Measurements from ENCODE around the gene RNF207.

GRCh38 chr1:6177681-6178380 lies 28.1 kb upstream of the RNF207 start:
- TF ChIP-seq, protein P1, sequence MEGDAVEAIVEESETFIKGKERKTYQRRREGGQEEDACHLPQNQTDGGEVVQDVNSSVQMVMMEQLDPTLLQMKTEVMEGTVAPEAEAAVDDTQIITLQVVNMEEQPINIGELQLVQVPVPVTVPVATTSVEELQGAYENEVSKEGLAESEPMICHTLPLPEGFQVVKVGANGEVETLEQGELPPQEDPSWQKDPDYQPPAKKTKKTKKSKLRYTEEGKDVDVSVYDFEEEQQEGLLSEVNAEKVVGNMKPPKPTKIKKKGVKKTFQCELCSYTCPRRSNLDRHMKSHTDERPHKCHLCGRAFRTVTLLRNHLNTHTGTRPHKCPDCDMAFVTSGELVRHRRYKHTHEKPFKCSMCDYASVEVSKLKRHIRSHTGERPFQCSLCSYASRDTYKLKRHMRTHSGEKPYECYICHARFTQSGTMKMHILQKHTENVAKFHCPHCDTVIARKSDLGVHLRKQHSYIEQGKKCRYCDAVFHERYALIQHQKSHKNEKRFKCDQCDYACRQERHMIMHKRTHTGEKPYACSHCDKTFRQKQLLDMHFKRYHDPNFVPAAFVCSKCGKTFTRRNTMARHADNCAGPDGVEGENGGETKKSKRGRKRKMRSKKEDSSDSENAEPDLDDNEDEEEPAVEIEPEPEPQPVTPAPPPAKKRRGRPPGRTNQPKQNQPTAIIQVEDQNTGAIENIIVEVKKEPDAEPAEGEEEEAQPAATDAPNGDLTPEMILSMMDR (IDR thresholded peaks at IDR 0.05): no peak
- no peak for TF ChIP-seq POLR2AphosphoS5 (IDR thresholded peaks at IDR 0.05; ENCODE audit: low read depth, low read length)

Data from Panc1 (cell line).